Epithelial cell of proximal tubule (primary cell): ENCODE measurements around the gene BIN2. TPM values are rescaled to one million over a fixed set of nuclear protein-coding genes. Genes with fewer than 3 reads are reported as not detected.

Source experiments
- DNase-seq: peaks from one replicate; pipeline ENCODE4 v3.0.0-alpha.2; 2011; ENCODE audit warnings: low read depth
- H3K4me3 ChIP-seq: 2 replicates; pipeline ENCODE4 v1.5.1; 2011; ENCODE audit warnings: low read depth, mild to moderate bottlenecking, low read length
- total RNA-seq: library from RNA; depleted of rRNA; stranded (reverse); fragments of >200 nt; gene quantifications from 2 replicates; pipeline ENCODE4 v1.2.3, GENCODE V29; 2015
- TF ChIP-seq, protein P1 (sequence below): conservative IDR thresholded peaks from 2 replicates; pipeline ENCODE4 v1.5.1; 2012; ENCODE audit warnings: low read depth, mild to moderate bottlenecking, low read length

BIN2 gene
- total RNA-seq, 1 donor from 2014 or later: not detected

DNA sequence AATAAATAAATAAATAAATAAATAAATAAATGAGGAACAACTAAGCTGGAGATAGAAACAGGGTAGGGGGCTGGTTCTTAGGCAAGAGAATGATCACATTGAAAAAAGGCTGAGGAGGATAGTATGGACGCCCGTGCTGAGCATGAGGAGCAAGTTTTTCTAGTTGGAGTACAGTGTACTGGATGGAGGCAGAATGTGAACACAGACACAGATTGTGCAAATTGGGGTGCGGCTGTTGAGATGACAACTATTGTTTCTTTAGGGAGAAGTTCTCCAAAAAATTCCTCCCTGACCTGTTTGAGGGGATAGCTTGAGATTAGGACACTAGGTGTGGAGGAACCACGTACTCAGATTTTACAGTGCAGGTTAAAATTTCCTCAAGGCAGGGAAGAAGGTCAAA, 979 bp upstream of the BIN2 start:
- H3K4me3 ChIP-seq: no peak overlapping the region
- DNase-seq: no peak
- TF ChIP-seq, protein P1, sequence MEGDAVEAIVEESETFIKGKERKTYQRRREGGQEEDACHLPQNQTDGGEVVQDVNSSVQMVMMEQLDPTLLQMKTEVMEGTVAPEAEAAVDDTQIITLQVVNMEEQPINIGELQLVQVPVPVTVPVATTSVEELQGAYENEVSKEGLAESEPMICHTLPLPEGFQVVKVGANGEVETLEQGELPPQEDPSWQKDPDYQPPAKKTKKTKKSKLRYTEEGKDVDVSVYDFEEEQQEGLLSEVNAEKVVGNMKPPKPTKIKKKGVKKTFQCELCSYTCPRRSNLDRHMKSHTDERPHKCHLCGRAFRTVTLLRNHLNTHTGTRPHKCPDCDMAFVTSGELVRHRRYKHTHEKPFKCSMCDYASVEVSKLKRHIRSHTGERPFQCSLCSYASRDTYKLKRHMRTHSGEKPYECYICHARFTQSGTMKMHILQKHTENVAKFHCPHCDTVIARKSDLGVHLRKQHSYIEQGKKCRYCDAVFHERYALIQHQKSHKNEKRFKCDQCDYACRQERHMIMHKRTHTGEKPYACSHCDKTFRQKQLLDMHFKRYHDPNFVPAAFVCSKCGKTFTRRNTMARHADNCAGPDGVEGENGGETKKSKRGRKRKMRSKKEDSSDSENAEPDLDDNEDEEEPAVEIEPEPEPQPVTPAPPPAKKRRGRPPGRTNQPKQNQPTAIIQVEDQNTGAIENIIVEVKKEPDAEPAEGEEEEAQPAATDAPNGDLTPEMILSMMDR: no peak

GRCh38 chr12:51323317-51323960, 535 bp downstream of the BIN2 start:
- TF ChIP-seq, protein P1: no peak
- no peak for DNase-seq
- H3K4me3 ChIP-seq: no peak overlapping the region

DNA sequence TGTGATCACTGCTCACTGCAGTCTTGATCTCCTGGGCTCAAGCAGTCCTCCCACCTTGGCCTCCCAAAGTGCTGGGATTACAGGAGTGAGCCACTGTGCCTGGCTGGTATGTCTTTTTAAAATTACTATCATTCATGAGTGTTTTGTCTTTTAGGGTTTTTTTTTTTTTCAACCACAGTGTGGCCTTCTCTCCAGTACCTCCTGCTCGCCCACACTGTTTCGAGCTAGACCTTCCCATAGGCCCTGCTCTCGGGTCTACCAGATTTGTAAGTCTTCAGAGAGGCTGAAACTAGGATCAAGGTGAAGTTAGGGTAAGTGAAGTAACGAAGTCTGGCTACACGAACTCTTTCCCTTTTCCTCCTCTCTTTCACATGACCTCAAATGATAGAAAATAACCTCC, 1.5 kb downstream of the BIN2 start:
- no peak overlapping the region for H3K4me3 ChIP-seq
- DNase-seq: no peak
- TF ChIP-seq, protein P1: no peak

GRCh38 chr12:51321882-51322281, 2.1 kb downstream of the BIN2 start:
- no peak for DNase-seq
- H3K4me3 ChIP-seq: no peak overlapping the region
- TF ChIP-seq, protein P1: no peak

GRCh38 chr12:51320695-51321320, 3.2 kb downstream of the BIN2 start:
- DNase-seq: no peak
- no peak overlapping the region for H3K4me3 ChIP-seq
- TF ChIP-seq, protein P1: no peak

- TF ChIP-seq, protein P1: no peak
- DNase-seq: no peak
Observed at GRCh38 chr12:51320311-51320694, 3.7 kb downstream of the BIN2 start.

More at GRCh38 chr12:51320311-51320694, 3.7 kb downstream of the BIN2 start:
- H3K4me3 ChIP-seq: no peak overlapping the region
